GM04504 (cell line): ENCODE results near the gene VEPH1.
A peak's percentile ranks its signal among the peaks of the same experiment; 100 is the strongest.

Experiments used
- DNase-seq: peaks from one replicate; pipeline ENCODE4 v3.0.0-alpha.2; 2012; ENCODE audit warnings: low read depth

The VEPH1 gene

GRCh38 chr3:157502916-157503595, at the start of gene VEPH1:
Gene VEPH1, minus strand, starts transcription at chr3:157503416. Its CDS starts 8,067 bp downstream, at chr3:157495349.
- DNase-seq, result no peak

GRCh38 chr3:157551961-157552360, 48.7 kb upstream of the VEPH1 start:
- DNase-seq, result no peak

GRCh38 chr3:157549498-157549897, 46.3 kb upstream of the VEPH1 start:
- no peak for DNase-seq

- peak; percentile 65 for DNase-seq
Observed at GRCh38 chr3:157544501-157545130, 41.4 kb upstream of the VEPH1 start.

- no peak for DNase-seq
Observed at GRCh38 chr3:157543501-157544035, 40.4 kb upstream of the VEPH1 start.

GRCh38 chr3:157542711-157543500, 39.7 kb upstream of the VEPH1 start:
- DNase-seq, result no peak

- DNase-seq, result no peak
Observed at GRCh38 chr3:157541506-157542236, 38.5 kb upstream of the VEPH1 start.

GRCh38 chr3:157540656-157541055, 37.4 kb upstream of the VEPH1 start:
- no peak for DNase-seq

- no peak for DNase-seq
Observed at GRCh38 chr3:157535667-157536066, 32.5 kb upstream of the VEPH1 start.

- DNase-seq, result no peak
Observed at GRCh38 chr3:157534725-157535161, 31.5 kb upstream of the VEPH1 start.

GRCh38 chr3:157533298-157534070, 30.3 kb upstream of the VEPH1 start:
- peak; percentile 73 for DNase-seq

- DNase-seq, result peak; percentile 80
Observed at GRCh38 chr3:157532529-157533297, 29.5 kb upstream of the VEPH1 start.

GRCh38 chr3:157531771-157532170, 28.6 kb upstream of the VEPH1 start:
- DNase-seq, result no peak

- DNase-seq, result no peak
Observed at GRCh38 chr3:157531301-157531660, 28.1 kb upstream of the VEPH1 start.

- DNase-seq, result no peak
Observed at GRCh38 chr3:157530637-157531300, 27.6 kb upstream of the VEPH1 start.

- DNase-seq, result no peak
Observed at GRCh38 chr3:157529751-157530150, 26.5 kb upstream of the VEPH1 start.

GRCh38 chr3:157529085-157529484, 25.9 kb upstream of the VEPH1 start:
- no peak for DNase-seq

- no peak for DNase-seq
Observed at GRCh38 chr3:157527131-157527881, 24.1 kb upstream of the VEPH1 start.

GRCh38 chr3:157526036-157526435, 22.8 kb upstream of the VEPH1 start:
- no peak for DNase-seq
